NCI-H187 (cell line): ENCODE data around the gene FAM180A.
A peak's percentile ranks its signal among the peaks of the same experiment; 100 is the strongest.
"Not testable (repeated sequence)": the region's sequence is repeated elsewhere in the genome, so short reads cannot be mapped to it uniquely, and the experiment has no call there.

Experiments used
- DNase-seq, 2 experiments: peaks; one replicate each; lab custom pipeline; 2025; lab: John Stamatoyannopoulos, UW

Gene FAM180A

DNA sequence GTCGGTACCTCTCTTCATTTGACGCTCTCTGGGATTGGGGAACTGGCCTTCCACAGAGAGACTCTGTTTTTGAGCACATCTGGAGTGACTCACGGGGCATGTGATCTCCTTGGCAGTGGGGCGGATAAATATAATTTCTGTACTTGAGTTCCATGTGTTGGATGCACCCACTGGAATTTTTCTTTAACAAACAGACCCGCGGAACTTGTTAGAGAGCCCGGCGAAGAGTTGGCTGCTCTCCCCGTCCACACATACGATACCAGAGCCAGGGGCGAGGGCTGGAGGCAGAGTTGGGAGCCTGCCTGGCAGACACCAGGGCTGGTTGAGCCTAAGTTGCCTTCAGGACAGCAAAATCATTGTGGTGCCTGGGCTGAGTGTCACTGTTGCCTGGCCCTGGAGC is at the start of gene FAM180A:
TSS of gene FAM180A (minus strand) at position 44 of the 400 bp plus-strand sequence. CDS start 233 bp downstream, outside the sequence.
- no peak for DNase-seq

DNA sequence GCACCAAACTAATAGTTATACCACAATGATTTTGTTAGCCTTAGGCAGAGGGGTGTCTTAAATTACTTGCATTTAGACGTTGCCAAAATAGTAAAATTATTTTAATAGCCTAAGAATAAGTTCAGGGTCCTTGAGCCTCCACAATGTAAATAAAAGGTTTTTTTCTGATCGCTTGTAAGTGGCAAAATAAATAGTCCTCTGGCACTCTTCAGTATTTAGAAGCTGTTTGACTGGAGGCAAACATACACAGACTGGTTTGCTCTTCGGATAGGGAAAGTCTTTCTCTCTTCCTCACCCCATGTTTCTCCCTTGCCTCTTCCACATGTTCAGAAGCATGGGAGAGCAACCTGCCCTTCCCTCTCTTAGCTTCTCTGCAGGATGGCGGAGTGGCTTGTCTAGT is 49.5 kb upstream of the FAM180A start:
- no peak for DNase-seq

DNA sequence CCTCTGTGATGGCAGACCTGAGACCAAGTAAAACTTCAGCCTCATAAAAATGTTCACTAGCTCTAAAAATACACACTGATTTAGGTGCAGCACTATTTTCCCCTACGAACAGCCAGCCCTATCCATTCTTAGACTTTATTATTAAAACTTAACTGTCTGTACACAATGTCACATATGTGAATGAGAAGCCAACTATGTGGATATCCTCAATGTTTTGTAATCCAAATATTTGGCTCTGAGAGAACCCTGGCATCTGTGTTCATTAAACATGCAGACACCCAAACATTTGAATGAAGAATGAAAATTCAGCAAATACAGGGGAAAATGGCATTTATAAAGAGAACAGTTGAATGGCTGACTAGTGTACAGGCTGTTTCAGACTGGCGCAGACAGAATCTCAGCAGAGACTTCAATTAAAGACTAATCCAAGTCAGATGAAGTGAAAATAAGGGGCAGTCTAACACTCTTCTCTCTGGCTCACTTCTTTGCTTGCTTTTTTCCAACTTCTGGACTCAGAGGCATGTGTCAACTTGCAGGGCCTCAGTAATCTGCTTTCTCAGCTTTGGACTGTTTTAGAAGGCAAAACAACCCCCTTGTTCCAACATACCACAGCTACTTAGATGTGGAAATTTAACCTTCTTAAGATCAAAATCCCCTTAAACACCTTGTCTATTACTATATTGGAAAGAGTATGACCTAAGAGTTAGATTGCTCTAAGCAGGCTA is 47.4 kb upstream of the FAM180A start:
- no peak for DNase-seq

DNA sequence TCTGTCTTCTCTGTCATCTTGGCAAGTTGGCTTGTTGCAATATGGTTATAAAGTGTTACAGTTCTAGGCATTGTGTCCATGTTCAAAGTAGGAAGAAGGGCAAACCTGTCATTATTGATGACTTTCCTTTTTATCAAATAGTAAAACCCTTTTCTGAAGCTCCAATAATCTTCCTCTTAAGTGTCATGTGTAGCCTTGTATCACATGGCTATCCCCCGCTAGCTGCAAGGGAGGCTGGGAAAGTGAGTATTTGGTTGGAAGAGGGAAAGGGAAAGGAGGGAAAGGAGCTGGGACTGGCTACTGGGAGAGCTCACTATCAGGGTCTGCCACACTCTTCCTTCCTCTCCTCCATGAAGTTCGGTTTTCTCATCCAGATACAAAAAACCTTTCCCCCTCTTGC is 45.2 kb upstream of the FAM180A start:
- DNase-seq: no peak

DNA sequence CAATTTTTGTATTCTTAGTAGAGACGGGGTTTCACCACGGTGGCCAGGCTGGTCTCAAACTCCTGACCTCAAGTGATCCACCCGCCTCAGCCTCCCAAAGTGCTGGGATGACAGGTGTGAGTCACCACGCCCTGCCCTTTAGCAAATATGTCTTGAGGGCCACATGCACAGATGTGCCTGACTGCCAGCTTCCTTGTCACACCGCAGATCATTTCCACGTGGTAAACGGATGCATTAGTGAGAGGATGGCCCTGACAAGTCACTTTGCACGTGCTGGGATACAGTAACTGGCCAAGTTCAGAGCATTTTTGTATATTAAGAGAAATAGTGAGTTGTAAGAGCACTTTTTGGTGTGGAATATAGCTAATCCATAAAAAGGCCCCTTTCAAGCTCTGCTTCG is 44.3 kb upstream of the FAM180A start:
- no peak for DNase-seq

DNA sequence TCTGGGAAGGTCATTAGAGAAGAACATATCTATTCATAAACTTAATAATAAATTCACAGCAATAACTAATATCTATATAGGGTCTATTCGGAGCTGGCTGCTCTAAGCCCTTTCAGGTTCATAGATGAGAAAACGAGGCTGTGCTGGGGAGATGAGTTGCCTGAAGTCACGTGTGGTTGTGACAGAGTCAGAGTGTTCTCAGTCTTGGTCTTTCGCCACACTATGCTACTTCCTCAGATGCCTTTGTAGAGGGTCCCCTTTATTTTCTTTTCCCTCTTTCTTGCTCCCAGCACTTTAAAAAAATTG is 43.7 kb upstream of the FAM180A start:
- DNase-seq: no peak

DNA sequence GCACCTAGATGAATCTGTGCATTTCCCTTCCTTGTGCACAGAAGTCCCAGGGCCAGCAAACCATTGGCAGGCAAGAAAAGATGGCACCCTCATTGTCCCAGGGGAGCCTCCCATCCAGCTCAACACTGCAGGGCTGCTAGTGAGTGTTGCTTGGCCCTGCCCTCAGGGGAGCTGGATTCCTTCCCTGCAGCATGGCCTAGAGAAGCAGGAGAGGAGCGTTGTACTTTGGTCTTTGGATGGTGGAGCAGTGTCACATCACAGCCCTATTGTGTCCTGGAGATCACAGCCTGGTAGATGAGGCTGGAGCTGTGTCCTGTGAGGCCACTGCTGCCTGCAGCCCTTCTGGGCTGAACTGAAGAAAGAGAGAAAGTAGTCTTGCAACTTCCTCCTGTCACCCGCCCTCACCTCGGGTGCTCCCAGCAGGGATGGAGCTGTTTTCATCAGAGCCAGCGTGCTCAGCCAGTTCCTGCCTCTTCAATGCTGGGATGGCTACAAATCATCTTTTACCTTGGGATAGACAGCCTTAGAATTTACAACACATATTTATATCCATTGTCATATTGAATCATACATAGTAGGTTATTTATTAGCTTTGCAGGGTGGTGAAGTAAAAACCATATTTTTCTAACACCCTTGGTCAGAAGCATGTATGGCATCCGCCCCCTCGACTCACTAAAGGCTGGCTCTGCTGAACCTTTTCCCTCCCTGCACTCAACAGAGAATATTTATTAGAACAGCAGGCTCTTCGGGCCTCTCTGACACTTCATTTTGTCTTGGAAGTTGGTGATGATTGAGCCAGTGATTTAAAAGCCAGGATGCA is 43.1 kb upstream of the FAM180A start:
- DNase-seq: no peak

DNA sequence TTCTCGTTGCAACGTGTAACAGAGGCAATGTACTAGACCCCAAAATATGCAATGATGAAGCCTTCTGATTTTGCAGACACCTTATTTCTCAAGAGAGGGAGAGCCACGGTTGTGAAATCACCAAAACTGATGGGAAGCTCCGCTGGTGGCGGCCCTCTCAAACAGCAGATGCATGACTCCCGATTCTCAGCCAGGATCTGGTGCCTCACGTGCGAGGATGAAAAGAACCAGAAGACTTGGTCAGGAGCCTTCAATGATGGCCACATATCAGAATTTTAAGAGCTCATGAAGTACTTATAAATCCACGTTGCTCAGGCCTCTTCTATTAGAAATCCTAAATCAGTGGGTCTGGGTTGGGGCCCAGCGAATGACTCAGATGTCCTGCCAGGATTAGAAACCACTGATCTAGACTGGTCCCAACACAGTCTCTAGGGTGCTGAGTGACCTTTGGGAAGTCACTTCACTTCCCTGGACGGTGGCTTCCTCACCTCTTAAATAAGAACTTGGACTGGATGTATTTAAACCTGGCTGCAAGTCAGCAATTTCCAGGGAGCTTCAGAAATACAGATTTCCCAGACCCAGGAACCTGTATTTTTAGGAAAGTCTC is 41.9 kb upstream of the FAM180A start:
- DNase-seq: no peak

DNA sequence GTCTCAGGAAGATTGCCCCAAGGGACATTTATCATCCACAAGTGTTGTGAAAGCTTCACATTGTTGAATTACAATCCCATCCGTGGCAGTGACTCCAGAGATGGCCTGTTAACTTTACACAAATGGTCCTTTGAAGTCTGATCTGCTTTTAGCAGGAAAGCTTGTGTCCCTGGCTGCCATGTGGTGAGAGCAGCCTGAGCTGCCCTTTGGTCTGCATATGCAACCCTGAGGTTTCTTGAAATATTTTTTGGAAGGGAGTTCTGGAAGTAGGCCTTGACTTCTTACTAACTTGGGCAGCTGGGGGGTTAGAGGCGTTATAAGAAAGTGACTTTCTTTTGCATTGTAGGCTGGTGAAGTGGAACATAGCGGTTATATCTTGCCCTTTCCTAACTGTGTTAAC is 41.3 kb upstream of the FAM180A start:
- DNase-seq: no peak

DNA sequence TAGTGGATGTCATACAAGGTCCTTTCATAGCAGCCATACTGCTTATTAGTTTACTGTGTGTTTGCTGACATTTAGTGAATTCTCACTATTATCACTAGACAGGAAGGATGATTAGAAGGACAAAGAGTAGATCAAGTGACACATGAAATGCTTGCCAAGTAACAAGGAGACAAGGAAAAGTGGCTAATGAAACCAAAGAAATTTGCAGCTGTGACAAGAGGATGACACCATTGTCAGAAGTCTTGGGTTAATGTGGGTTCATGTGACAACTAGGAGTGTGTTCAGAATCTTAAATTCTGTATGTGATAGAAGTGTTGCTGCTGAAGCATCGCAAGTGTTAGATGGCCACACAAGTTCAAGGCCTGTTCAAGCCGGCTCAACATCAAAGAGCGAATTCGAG is 40.8 kb upstream of the FAM180A start:
- DNase-seq: no peak

DNA sequence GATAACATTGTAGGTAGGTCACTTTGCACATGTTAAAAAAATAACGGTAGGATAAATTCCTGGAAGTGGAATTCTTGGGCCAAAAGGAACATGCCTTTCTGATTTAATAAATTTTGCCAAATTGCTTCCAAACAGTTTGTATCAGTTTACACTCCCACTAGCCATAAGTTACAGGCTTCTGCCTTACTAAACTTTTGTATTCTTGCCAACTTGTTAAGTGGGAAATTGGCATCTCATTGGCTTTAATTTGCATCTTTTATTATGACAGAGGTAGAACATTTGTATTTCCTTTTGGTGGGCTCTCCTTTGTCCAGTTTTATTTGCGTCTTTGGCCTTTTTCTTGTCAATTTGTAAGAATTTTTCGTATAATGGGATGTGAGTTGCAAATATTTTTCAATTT is 38.3 kb upstream of the FAM180A start:
- DNase-seq: no peak

DNA sequence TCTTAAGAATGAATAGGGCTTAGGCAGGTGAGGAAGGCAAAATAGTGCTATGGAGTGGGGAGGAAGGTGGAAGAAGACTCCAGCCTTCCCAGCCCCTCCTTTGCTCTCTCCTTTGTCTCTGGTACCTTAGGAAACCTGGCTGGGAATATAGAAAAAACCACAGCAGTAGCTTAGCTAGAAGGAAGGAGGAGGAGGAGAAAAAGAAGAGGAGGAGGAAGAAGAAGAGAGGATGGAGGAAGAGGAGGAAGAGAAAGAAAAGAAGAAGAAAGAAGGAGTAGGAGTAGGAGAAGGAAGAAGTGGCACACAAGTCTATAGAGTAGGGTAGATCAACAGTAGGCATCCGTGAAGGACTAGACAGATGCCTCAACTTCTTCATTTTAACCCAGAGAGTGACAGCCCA is 36.5 kb upstream of the FAM180A start:
- DNase-seq: no peak

DNA sequence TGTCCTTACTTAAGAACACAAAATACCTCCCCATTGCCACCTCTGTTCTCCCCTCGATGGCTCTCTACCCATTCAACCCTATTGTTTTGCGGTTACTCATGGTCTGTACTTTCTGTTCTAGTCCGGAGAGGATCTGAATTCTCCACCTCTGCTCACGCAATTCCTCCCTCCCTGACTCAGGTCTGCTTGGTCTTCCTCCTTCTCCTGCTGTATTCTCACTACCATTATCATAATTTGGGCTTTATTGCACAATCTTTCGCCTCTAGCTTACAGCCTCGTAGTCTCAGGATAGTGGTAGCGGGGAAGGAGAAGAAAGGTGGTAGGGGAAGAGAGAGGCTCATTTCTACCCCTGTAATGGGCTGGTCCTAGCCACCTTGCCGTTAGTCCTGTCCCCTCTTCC is 35.4 kb upstream of the FAM180A start:
- no peak for DNase-seq

DNA sequence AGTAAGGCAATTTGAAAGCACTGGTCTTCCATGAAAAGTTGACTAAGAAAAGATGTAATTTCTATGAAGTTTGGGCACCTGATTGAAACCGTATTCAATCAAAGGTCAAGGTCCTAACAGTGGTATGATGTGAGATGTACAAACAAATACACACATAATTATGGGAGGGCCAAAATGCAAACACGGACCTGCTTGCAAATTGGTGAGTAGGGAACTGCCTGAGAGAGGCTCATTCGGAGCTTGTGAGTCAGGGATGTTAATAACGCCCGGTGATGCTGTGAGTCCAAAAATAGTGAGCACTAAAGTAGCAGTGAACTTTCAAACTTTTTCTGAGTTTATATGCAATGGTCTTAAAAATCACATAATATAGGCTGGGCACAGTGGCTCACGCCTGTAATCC is 34.2 kb upstream of the FAM180A start:
- no peak for DNase-seq

DNA sequence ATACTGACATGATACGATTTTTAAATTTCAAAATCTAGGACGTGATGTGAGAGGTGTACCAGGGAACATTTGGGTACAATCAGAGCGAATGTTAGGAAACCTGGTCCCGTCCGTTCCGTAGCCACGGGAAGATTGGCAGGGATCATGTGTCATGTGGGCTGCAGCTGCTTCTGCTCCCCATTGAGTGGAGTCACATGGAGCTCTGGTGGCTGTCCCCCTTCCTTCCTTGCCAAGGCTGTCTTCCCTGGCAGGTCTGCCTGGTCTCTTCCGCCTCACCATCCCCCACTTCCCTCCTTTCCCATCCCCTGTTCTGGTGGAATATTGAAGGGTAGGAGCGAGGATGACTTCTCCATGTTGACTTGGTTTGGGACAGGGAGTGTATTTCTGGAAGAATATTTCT is 33.8 kb upstream of the FAM180A start:
- no peak for DNase-seq

DNA sequence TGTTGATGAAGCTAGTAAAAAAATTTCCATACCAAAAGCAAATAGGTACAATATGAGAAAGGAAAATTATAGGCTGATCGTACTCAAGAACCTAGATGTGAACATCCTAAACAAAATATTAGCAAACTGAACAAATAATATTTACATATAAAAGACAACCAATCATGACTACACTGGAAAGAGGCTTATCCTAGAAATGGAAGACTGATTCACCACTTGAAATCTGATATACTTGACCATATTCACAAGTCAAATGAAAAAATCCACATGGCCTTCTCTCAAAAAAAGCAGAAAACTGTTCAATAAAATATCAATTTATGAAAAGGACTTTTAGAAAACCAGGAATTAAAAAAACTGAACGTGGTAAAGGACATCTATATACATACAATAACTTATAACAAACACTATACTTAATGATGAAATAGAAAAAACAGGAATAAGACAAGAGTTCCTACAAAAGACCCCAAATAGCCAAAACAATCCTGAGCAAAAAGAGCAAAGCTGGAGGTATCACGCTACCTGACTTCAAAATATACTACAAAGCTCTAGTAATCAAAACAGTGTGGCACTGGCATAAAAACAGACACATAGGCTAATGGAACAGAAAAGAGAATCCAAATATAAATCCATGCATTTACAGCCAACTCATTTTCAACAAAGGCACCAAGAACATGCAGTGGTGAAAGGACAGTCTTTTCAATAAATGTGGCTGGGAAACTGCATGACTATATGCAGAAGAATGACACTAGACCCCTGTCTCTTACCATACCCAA is 29.2 kb upstream of the FAM180A start:
- DNase-seq: no peak

DNA sequence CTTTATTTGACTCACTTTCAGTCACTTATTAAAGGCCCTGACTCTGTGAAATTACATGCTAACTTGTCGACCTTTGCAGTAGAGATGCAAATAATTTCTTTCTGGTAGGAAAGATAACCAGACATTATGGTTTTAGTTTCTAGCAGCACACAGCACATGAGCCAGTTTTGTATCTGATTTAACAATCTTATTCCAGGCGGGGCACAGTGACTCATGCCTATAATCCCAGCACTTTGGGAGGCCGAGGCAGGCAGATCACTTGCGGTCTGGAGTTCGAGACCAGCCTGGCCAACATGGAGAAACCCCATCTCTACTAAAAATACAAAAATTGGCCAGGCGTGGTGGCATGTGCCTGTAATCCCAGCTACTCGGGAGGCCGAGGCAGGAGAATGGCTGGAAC is 27.3 kb upstream of the FAM180A start:
- not testable (repeated sequence) for DNase-seq

DNA sequence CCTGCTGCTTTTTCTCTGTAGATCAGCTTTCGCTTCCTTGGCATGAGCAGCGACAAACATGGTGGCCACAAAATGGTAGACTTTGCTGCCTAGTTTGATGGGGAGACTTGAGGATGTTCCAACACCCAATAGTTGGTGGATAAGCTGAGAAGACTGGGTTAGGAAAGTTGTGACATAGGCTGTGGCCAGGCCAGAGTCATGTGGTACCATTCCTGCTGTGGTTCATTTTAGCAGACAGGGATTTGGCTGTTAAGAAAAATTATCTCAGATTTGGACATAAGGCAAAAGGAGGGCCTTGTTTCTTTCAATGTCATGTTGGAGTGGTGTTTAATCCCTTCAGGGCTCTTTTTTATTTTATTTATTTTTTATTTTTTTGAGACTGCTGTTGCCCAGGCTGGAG is 26.6 kb upstream of the FAM180A start:
- DNase-seq: no peak

DNA sequence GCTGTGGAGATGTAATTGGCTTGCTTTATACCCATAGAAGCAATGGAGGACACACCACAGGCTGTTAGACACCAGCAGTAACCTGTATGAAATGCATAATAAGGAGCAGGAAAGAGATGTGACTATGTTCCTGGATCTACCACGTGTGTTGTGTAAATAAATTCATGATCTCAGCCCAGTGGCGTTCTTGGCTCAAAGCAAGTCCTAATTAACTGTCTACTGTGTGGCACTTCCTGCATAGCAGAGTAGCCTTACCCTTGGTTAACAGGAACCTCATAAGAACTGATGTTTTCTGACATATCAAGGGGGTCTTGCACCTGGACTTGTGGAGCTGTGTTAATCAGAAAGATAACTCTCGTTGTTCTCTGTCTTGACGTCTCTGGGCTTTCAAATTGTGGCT is 25.7 kb upstream of the FAM180A start:
- DNase-seq: peak; percentile 24 to 29

DNA sequence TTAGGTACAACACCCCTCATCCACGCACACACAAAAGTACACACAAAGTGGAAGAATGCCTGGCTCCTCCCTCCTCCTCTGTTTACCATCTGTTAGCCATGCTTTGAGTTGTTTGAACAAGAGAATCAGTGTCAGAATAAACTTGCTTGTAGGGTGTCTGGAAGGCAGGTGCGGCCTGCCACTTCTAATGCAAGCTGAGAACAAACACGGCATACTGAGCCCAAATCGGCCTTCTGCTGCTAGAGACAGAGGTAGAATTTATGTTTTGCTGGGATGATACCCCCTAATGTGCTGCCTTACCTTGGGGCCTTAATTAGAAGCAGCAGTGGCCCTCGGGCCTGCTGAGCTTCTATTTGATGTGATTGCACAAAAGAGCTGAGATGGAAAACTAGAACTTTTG is 24.9 kb upstream of the FAM180A start:
- peak; percentile 54 to 63 for DNase-seq

DNA sequence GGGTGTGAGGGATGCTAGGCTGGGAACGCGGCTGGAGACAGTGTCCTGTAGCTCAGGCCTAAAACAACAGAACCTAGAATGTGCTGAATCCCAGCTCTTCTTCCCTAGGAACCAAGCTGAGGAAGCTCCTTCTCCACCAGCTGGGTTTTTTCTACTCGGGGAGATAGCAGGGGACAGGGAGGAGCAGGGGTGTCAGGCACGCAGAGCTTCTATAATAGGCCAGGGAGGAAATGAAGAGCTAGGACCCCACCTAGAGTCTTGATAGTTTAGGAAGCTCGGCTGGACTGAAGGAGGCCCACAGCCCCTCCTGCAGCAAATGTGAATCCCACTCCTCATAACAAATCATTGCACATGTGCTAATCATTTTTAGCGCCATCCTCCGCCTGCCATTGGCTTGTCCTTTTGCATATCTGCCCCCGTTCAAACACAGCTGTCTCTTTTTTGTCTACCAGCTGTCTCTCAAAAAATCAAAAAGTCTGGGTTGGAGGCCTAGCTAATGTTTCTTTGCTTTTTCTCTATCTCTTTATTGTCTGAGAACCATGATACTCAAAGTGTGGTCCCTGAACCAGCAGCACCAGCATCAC is 24.1 kb upstream of the FAM180A start:
- DNase-seq: no peak

DNA sequence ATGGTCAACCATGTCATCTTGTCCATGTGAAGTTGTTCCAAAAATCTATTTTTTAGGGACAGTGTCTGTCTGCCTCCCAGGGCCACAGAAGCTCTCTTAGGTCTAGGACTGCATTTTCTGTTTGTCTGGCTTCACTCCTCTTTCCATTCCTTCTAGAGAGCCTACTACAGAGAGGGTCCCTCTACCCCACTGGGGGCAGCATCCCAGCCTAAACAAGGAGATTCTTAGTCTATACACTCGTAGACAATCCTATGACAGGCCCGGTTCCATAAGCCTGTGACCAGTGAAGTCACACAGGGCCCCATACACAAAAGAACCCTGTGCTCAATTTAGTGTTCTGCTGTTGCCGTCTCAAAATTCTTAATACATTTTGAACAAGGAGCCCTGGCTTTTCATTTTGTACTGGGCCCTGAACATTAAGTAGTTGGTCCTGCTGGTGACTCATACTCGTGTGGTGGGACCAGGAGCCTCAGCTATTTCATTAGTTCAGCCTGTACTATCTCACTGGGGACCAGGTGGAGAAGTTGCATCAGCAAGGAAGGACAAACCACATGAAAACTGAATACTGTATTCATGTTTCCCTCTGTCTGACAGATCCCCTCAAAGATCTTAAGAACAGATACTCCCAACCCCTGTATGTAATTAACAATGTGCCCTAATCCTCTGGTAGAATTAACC is 23.5 kb upstream of the FAM180A start:
- no peak for DNase-seq
